RWPE2 (cell line): ENCODE measurements around the gene CTR9.

Source experiments
- ATAC-seq: fragments of 200-7000 bp; cut with Tn5 transposase; 3 replicates; pipeline ENCODE4 v1.9.1; 2021; ENCODE audit warnings: low read depth
- DNase-seq: peaks from one replicate; pipeline ENCODE4 v3.0.0-alpha.2; 2020; ENCODE audit warnings: low spot score
- H3K27ac ChIP-seq: fragments of 450-650 bp; 2 replicates; pipeline ENCODE4 v1.5.1; 2017; ENCODE audit warnings: mild to moderate bottlenecking; ENCODE audit not compliant: poor library complexity, severe bottlenecking
- H3K27me3 ChIP-seq: fragments of 250-450 bp; sonication (Bioruptor Pico); 2 replicates; pipeline ENCODE4 v1.5.1; 2021; ENCODE audit warnings: mild to moderate bottlenecking, moderate library complexity; ENCODE audit not compliant: insufficient read depth, poor library complexity, severe bottlenecking
- H3K36me3 ChIP-seq: fragments of 250-450 bp; sonication (Bioruptor Pico); 2 replicates; pipeline ENCODE4 v1.5.1; 2020; ENCODE audit warnings: low read depth, mild to moderate bottlenecking, moderate library complexity
- H3K4me1 ChIP-seq: fragments of 250-450 bp; sonication (Bioruptor Pico); 2 replicates; pipeline ENCODE4 v1.5.1; 2021; ENCODE audit warnings: mild to moderate bottlenecking, moderate library complexity; ENCODE audit not compliant: insufficient read depth, poor library complexity, severe bottlenecking
- H3K4me3 ChIP-seq: fragments of 250-450 bp; sonication (Bioruptor Pico); 2 replicates; pipeline ENCODE4 v1.5.1; 2021; ENCODE audit warnings: mild to moderate bottlenecking, moderate library complexity; ENCODE audit not compliant: severe bottlenecking
- H3K9me3 ChIP-seq: fragments of 250-450 bp; sonication (Bioruptor Pico); 2 replicates; pipeline ENCODE4 v1.5.1; 2021; ENCODE audit warnings: mild to moderate bottlenecking, moderate library complexity; ENCODE audit not compliant: severe bottlenecking
- TF ChIP-seq, protein P1 (sequence below): fragments of 450-650 bp; IDR thresholded peaks from one replicate; pipeline ENCODE4 v1.5.1; 2017; ENCODE audit warnings: mild to moderate bottlenecking, moderate library complexity; ENCODE audit not compliant: poor library complexity, severe bottlenecking

Gene CTR9

DNA sequence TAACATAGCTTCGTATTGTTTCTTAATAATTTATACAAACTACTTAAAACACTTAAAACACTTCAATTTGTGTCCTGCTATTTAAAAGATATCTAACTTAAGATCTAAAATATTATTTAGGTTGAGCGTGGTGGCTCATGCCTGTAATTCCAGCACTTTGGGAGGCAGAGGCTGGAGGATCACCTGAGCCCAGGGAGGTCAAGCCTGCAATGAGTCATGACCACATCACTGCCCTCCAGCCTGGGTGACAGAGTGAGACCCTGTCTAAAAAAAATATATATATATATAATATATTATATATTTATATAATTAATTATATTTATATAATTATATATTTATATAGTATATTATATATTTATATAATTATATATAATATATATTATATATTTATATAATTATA, 4.2 kb upstream of the CTR9 start:
- ATAC-seq, result no peak
- peaks cover 3% of the 10 kb centered on the region for H3K4me1 ChIP-seq
- H3K36me3 ChIP-seq, result no peaks in the 10 kb centered on the region
- DNase-seq, result no peak
- H3K9me3 ChIP-seq, result no peaks in the 10 kb centered on the region
- no peak overlapping the region for H3K4me3 ChIP-seq
- H3K27ac ChIP-seq, result no peak overlapping the region
- TF ChIP-seq, protein P1, sequence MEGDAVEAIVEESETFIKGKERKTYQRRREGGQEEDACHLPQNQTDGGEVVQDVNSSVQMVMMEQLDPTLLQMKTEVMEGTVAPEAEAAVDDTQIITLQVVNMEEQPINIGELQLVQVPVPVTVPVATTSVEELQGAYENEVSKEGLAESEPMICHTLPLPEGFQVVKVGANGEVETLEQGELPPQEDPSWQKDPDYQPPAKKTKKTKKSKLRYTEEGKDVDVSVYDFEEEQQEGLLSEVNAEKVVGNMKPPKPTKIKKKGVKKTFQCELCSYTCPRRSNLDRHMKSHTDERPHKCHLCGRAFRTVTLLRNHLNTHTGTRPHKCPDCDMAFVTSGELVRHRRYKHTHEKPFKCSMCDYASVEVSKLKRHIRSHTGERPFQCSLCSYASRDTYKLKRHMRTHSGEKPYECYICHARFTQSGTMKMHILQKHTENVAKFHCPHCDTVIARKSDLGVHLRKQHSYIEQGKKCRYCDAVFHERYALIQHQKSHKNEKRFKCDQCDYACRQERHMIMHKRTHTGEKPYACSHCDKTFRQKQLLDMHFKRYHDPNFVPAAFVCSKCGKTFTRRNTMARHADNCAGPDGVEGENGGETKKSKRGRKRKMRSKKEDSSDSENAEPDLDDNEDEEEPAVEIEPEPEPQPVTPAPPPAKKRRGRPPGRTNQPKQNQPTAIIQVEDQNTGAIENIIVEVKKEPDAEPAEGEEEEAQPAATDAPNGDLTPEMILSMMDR, result no peak
- H3K27me3 ChIP-seq, result no peaks in the 10 kb centered on the region

DNA sequence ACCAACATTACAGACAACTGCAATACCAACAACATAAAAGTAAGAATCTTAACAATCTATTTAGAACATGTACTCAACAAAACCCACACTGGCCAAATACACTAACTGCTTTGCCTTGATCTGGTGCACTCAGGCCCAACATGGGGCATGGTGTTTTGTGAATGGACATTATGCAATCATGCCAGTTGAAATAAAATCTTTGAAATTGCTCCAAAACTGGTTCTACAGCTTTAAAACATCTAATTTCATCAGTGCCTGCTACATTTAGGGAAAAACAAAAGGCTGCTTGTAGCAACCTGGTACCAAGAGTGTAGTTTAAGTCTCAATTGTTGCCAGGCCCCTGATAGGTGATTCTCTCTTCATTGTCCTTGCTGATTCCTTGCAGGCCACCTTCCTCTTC, 3.3 kb upstream of the CTR9 start:
- Histone ChIP-seq H3K4me3 (no peak overlapping the region), H3K36me3 (peaks cover 4% of the 10 kb centered on the region), H3K27me3 (no peaks in the 10 kb centered on the region), H3K4me1 (peaks cover 10% of the 10 kb centered on the region), H3K9me3 (no peaks in the 10 kb centered on the region), H3K27ac (no peak overlapping the region)
- DNase-seq (no peak), ATAC-seq (no peak)
- TF ChIP-seq, protein P1, result no peak

- TF ChIP-seq, protein P1, result no peak
- ATAC-seq (no peak), DNase-seq (no peak)
These were observed 1.6 kb upstream of the CTR9 start for GRCh38 chr11:10749476-10749875.

DNA sequence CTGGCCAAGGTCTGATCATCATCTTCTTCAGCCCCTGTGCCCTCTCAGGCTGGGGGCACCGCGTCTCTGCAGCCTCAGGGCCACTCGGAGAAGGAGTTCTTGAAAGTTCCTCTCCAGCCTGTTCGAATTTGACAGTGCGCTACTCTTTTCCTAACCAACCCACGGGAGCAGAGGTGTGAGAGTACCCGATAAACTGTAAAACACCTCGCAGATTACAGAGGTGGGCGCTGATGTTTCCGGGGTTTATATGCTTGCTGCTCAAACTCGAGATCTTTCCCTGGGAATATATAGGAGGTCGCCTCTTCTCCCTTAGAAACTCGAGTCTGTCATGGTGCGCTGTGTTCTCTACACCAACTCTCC, 515 bp downstream of the CTR9 start:
- Histone ChIP-seq H3K4me3 (peak overlapping the region; percentile 44), H3K27me3 (no peaks in the 10 kb centered on the region), H3K4me1 (peaks cover 11% of the 10 kb centered on the region), H3K36me3 (peaks cover 38% of the 10 kb centered on the region), H3K27ac (peak overlapping the region; percentile 83), H3K9me3 (no peaks in the 10 kb centered on the region)
- TF ChIP-seq, protein P1, result no peak
- DNase-seq (no peak), ATAC-seq (peak; percentile 8; the same call in 2 of the 3 replicates)

More at GRCh38 chr11:10749476-10749875, 1.6 kb upstream of the CTR9 start:
- Histone ChIP-seq H3K9me3 (no peaks in the 10 kb centered on the region), H3K4me3 (no peak overlapping the region), H3K27ac (no peak overlapping the region), H3K36me3 (peaks cover 18% of the 10 kb centered on the region), H3K27me3 (no peaks in the 10 kb centered on the region), H3K4me1 (peaks cover 11% of the 10 kb centered on the region)

DNA sequence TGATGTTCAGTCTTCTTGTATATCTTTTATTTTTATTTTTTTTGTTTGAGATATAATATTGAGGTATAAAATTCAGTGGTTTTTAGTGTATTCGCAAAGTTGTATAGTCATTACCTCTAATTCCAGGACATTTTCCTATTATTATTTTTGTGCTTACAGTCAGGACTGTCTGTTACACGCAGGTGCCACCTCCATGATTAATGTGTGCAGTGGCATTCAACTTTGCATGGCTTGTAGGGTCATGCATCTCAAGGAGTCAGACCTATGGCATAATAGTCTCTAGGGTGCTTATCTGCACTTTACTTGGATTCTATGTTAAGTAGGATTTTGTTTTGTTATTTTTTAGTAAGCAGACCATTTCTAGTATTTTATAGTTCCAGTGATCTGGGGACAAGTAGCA, 1.0 kb downstream of the CTR9 start:
- no peaks in the 10 kb centered on the region for H3K27me3 ChIP-seq
- no peak overlapping the region for H3K27ac ChIP-seq
- no peak for ATAC-seq
- peaks cover 11% of the 10 kb centered on the region for H3K4me1 ChIP-seq
- TF ChIP-seq, protein P1, result no peak
- H3K9me3 ChIP-seq, result no peaks in the 10 kb centered on the region
- no peak for DNase-seq
- H3K36me3 ChIP-seq, result peaks cover 43% of the 10 kb centered on the region
- peak overlapping the region; percentile 44 for H3K4me3 ChIP-seq
